D721Med (cell line): Measurements from ENCODE around the gene RNASE9.

Experiments
- DNase-seq: peaks from one replicate; pipeline ENCODE4 v3.0.0; 2011; ENCODE audit warnings: low spot score; ENCODE audit not compliant: insufficient read length
- FAIRE-seq: peaks from 2 replicates; lab custom pipeline; 2011; peaks lifted over from hg19 to GRCh38; lab: Jason Lieb, UNC
- TF ChIP-seq, protein P1 (sequence below): IDR thresholded peaks from 2 replicates; pipeline ENCODE4 v1.5.1; 2012; ENCODE audit warnings: mild to moderate bottlenecking, control low read depth; ENCODE audit not compliant: insufficient read depth; ENCODE audit errors: missing control alignments

RNASE9 gene

GRCh38 chr14:20559461-20559904 is 1.4 kb downstream of the RNASE9 start:
- DNase-seq, result no peak
- TF ChIP-seq, protein P1, sequence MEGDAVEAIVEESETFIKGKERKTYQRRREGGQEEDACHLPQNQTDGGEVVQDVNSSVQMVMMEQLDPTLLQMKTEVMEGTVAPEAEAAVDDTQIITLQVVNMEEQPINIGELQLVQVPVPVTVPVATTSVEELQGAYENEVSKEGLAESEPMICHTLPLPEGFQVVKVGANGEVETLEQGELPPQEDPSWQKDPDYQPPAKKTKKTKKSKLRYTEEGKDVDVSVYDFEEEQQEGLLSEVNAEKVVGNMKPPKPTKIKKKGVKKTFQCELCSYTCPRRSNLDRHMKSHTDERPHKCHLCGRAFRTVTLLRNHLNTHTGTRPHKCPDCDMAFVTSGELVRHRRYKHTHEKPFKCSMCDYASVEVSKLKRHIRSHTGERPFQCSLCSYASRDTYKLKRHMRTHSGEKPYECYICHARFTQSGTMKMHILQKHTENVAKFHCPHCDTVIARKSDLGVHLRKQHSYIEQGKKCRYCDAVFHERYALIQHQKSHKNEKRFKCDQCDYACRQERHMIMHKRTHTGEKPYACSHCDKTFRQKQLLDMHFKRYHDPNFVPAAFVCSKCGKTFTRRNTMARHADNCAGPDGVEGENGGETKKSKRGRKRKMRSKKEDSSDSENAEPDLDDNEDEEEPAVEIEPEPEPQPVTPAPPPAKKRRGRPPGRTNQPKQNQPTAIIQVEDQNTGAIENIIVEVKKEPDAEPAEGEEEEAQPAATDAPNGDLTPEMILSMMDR, result no peak
- FAIRE-seq, result no peak

GRCh38 chr14:20557212-20557542 is 3.7 kb downstream of the RNASE9 start:
- TF ChIP-seq, protein P1, result no peak
- no peak for DNase-seq
- no peak for FAIRE-seq

GRCh38 chr14:20556500-20557211 is 4.2 kb downstream of the RNASE9 start:
- FAIRE-seq, result no peak
- TF ChIP-seq, protein P1, result no peak
- no peak for DNase-seq

DNA sequence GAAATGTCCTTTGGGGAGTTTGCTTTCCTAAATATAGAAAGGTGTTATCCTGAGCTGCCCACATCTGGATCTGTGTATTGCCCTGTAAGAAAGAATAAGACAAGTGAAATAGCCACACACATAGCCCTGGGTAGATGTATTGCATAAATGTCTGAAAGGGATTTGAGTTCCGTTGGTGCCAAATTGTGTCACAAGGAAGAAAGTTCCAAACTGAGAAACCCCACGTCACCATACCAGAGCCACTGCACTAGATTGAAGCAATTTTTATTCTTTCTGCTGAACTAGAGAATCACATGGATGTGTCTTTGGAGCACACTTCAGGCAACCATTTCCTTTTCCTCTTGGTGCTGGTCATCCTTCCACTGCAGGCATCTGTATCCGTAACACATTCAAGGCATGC is 5.0 kb downstream of the RNASE9 start:
- TF ChIP-seq, protein P1, result no peak
- FAIRE-seq (no peak), DNase-seq (no peak)

DNA sequence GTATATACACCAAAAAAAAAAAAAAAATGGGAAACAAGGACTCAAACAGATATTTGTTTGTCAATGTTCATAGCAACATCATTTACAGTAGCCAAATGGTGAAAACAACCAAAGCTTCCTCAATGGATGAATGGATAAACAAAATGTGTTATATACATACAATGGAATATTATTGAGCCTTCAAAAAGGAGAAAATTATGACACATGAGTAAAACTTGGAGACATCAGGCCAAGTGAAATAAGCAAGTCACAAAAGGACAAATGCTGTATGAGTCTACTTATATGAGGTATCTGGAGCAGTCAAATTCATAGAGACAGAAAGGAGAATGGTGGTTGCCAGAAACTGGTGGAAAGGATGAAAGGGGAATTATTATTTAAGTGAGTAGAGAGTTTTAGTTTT is 7.8 kb downstream of the RNASE9 start:
- TF ChIP-seq, protein P1, result no peak
- FAIRE-seq (no peak), DNase-seq (no peak)

DNA sequence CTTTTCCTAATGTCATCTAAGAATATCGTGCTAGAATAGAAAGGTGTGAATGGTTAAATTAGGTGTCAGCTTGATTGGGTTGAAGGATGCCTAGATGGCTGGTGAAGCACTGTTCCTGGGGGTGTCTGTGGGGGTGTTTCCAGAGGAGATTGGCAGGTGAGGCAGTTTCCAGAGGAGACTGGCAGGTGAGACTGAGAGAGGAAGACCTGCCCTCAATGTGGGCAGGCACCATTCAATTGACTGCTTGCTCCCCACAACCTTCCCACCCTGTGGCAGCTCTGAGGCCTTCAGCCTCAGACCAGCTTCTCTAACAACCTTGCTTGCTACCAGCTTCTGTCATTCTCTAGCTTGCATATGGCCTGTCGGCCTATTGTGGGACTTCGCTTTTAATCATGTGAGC is 9.2 kb downstream of the RNASE9 start:
- DNase-seq (no peak), FAIRE-seq (no peak)
- TF ChIP-seq, protein P1, result no peak

- TF ChIP-seq, protein P1, result no peak
- FAIRE-seq (no peak), DNase-seq (no peak)
These were observed 9.9 kb downstream of the RNASE9 start for GRCh38 chr14:20550926-20551325.
